Calu3 (cell line): ENCODE measurements around the gene CXCL8. TPM values are rescaled to one million over a fixed set of nuclear protein-coding genes. Genes with fewer than 3 reads are reported as not detected.

ENCODE experiments used
- BruUV-seq: library from RNA; stranded (reverse); fragments of 400-500 nt; replicated peaks from 2 replicates; lab custom pipeline; 2021; lab: Mats Ljungman, UMichigan
- CTCF ChIA-PET: fragments of 300-600 bp; sonication (Branson Sonifier 250); formaldehyde crosslinking; loops from one replicate; lab custom pipeline; 2022; ENCODE audit warnings: antibody characterized with exemption; lab: Charles Lee
- DNase-seq: peaks from one replicate; pipeline ENCODE4 v3.0.0; 2022
- H3K27ac Mint-ChIP-seq: one replicate; pipeline ENCODE4 v1.8.0; 2022; ENCODE audit warnings: mixed read lengths; ENCODE audit not compliant: unreplicated experiment
- H3K27me3 Mint-ChIP-seq: one replicate; pipeline ENCODE4 v1.8.0; 2022; ENCODE audit warnings: mixed read lengths; ENCODE audit not compliant: unreplicated experiment
- H3K36me3 Mint-ChIP-seq: one replicate; pipeline ENCODE4 v1.8.0; 2022; ENCODE audit warnings: mild to moderate bottlenecking, moderate library complexity, mixed read lengths; ENCODE audit not compliant: insufficient read depth, unreplicated experiment
- H3K4me1 Mint-ChIP-seq: one replicate; pipeline ENCODE4 v1.8.0; 2022; ENCODE audit warnings: mild to moderate bottlenecking, low read depth, mixed read lengths; ENCODE audit not compliant: unreplicated experiment
- H3K4me3 Mint-ChIP-seq: one replicate; pipeline ENCODE4 v1.8.0; 2022; ENCODE audit warnings: mild to moderate bottlenecking, low read depth, moderate library complexity, mixed read lengths; ENCODE audit not compliant: unreplicated experiment
- H3K9me3 Mint-ChIP-seq: one replicate; pipeline ENCODE4 v1.8.0; 2022; ENCODE audit warnings: low read depth, mixed read lengths; ENCODE audit not compliant: unreplicated experiment
- intact Hi-C: fragments of 100-400 bp; cut with micrococcal nuclease; formaldehyde crosslinking; loops from one replicate; pipeline ENCODE4 v1.10.0; 2022; ENCODE audit not compliant: unreplicated experiment
- total RNA-seq: library from RNA; stranded (reverse); gene quantifications from 2 replicates; pipeline ENCODE4 v1.2.3, GENCODE V29; 2022
- TF ChIP-seq, protein P1 (sequence below): fragments of 200-600 bp; IDR thresholded peaks from one replicate; pipeline ENCODE4 v1.8.0; 2022; ENCODE audit warnings: antibody characterized with exemption; ENCODE audit not compliant: unreplicated experiment

CXCL8 gene
- total RNA-seq, 1 experiment from 2014 or later = 404 TPM

GRCh38 chr4:73751166-73751565 lies 10.8 kb downstream of the CXCL8 start:
- Mint-ChIP-seq H3K4me1 (peaks cover 9% of the 10 kb centered on the region), H3K9me3 (peaks cover 2% of the 10 kb centered on the region), H3K4me3 (no peak overlapping the region), H3K27ac (peak overlapping the region; percentile 52), H3K36me3 (no peaks in the 10 kb centered on the region), H3K27me3 (no peaks in the 10 kb centered on the region)
- TF ChIP-seq, protein P1, sequence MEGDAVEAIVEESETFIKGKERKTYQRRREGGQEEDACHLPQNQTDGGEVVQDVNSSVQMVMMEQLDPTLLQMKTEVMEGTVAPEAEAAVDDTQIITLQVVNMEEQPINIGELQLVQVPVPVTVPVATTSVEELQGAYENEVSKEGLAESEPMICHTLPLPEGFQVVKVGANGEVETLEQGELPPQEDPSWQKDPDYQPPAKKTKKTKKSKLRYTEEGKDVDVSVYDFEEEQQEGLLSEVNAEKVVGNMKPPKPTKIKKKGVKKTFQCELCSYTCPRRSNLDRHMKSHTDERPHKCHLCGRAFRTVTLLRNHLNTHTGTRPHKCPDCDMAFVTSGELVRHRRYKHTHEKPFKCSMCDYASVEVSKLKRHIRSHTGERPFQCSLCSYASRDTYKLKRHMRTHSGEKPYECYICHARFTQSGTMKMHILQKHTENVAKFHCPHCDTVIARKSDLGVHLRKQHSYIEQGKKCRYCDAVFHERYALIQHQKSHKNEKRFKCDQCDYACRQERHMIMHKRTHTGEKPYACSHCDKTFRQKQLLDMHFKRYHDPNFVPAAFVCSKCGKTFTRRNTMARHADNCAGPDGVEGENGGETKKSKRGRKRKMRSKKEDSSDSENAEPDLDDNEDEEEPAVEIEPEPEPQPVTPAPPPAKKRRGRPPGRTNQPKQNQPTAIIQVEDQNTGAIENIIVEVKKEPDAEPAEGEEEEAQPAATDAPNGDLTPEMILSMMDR = no peak
- DNase-seq = no peak
- intact Hi-C loops = no loop called here
- CTCF ChIA-PET = interaction anchor here (1.1 kb wide), 1 partner anchor 123 kb away, joined by 3 read pairs; no protein-coding TSS in a partner anchor
- no TSS peak for BruUV-seq

DNA sequence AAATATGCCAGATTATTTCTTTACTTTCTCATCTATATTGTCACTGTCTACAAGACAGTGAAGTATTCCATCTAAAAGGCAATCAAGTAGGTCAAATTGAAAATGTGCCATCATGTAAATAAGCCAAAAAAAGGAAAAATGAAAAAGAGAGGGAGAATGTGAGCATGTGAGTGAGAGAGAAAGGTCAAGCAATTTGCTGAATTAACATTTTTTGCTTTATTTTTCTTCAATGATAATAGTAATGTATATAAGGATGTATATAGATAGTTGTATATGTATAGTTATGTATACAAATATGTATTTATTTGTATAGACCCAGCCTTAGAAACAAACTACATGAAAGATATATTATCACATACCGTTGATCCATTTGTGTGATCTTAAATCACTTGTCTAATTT lies 11.5 kb downstream of the CXCL8 start:
- DNase-seq = no peak
- Mint-ChIP-seq H3K27me3 (no peaks in the 10 kb centered on the region), H3K27ac (no peak overlapping the region), H3K4me1 (peaks cover 9% of the 10 kb centered on the region), H3K9me3 (peaks cover 2% of the 10 kb centered on the region), H3K4me3 (no peak overlapping the region), H3K36me3 (no peaks in the 10 kb centered on the region)
- TF ChIP-seq, protein P1 = no peak
- intact Hi-C loops = no loop called here
- no TSS peak for BruUV-seq
- CTCF ChIA-PET = no interaction called here

GRCh38 chr4:73752424-73752823 lies 12.1 kb downstream of the CXCL8 start:
- Mint-ChIP-seq H3K4me1 (peaks cover 9% of the 10 kb centered on the region), H3K4me3 (no peak overlapping the region), H3K9me3 (peaks cover 2% of the 10 kb centered on the region), H3K27ac (no peak overlapping the region), H3K36me3 (no peaks in the 10 kb centered on the region), H3K27me3 (no peaks in the 10 kb centered on the region)
- TF ChIP-seq, protein P1 = no peak
- CTCF ChIA-PET = no interaction called here
- intact Hi-C loops = no loop called here
- no peak for DNase-seq
- BruUV-seq = no TSS peak

DNA sequence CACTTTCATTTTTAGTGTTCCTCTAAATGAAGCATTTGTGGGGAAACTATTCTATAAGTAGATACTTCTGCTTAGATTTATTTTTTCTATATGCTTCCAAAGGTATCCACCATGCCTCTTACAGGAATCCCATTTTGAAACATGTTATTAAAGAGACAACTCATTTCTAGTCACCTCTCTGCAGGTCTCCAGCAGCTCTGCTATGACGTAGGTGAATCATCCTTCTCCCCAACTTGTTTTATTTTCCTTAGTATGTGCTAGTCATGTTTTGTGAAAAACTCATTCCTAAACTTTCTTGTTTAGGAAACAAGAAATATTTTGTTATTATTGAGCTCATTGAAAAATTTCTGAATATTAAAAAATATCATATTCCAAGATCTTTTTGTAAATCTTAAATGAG lies 12.8 kb downstream of the CXCL8 start:
- Mint-ChIP-seq H3K4me1 (peaks cover 9% of the 10 kb centered on the region), H3K27me3 (no peaks in the 10 kb centered on the region), H3K9me3 (peaks cover 2% of the 10 kb centered on the region), H3K27ac (no peak overlapping the region), H3K4me3 (no peak overlapping the region), H3K36me3 (no peaks in the 10 kb centered on the region)
- intact Hi-C loops = no loop called here
- no peak for DNase-seq
- CTCF ChIA-PET = no interaction called here
- no TSS peak for BruUV-seq
- TF ChIP-seq, protein P1 = no peak
